NOMO-1 treated with dmso at 0.1 percent for 144 hours (cell line): ENCODE measurements around the gene MAN1C1.

Experiments
- DNase-seq: peaks from one replicate; lab custom pipeline; 2025; ENCODE audit not compliant: unreplicated experiment; lab: John Stamatoyannopoulos, UW

MAN1C1 gene

GRCh38 chr1:25796811-25797458 is 180.3 kb downstream of the MAN1C1 start:
- peak; percentile 69 for DNase-seq

- no peak for DNase-seq
Measured at GRCh38 chr1:25797939-25798338, 181.3 kb downstream of the MAN1C1 start.

DNA sequence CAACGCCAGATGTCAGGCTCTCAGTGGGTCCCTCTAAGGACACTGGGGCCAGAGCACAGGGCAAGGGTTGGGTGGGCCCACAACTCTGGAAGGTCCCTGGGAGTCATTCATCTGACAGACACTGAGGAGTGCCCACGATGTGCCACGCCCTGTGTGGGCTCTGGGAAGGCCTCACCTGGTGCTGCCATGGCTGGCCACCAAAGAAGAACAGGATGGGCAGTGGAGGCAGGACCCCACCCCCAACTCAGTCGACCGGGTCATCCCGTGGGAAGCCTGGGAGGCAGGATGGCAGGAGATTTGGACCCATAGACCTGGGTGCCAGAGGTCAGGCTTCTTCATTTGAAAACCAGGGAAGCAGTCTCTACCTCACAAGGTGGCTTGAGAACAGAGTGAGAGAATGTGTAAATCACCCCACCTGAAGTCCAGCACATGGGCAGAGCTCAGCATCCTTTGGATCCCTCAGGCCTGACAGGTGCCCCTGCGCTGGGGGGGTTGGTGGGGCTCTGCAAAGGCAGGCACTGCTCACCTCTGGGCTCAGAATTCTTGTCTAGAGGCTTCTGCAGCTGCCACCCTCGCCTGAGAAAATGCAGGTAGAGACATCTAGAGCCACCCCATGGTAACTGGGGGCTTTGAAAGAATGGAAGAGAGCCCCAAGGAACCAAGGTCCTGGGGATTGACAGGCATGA is 182.2 kb downstream of the MAN1C1 start:
- no peak for DNase-seq

GRCh38 chr1:25799352-25799934 is 182.9 kb downstream of the MAN1C1 start:
- no peak for DNase-seq

GRCh38 chr1:25799935-25800702 is 183.5 kb downstream of the MAN1C1 start, which contains the start of gene SELENON:
TSS of gene SELENON (plus strand) at chr1:25800193. CDS start at chr1:25800231, 38 bp downstream.
- DNase-seq = no peak

DNA sequence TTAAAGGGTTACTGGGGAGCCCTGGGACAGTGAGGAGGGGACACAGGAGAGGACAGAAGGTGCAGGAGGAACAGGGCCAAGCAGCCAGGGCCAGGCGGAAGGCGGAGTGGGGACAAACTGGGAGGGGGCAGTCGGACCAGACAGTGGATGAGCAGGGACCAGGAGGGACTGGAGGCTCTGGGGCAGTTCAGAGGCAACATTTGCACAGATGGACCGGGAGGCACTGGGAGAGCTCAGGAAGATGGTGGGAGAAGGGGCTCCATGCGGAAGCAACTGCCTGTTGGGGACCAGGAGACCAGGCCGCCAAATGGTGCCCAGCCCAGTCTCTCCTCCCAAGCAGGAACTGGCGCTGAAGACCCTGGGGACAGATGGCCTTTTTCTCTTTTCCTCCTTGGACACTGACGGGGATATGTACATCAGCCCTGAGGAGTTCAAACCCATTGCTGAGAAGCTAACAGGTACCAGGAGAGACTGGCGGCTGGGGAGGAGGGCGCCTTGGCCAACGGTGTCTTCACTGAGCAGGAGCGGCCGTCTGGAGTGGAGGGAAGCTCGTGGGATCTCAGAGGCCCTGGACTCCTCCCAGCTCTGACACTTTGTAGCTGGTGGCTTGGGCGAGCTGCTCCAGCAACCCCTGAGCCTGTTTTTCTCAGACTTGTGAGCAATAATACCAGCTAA is 184.2 kb downstream of the MAN1C1 start:
- DNase-seq = no peak

DNA sequence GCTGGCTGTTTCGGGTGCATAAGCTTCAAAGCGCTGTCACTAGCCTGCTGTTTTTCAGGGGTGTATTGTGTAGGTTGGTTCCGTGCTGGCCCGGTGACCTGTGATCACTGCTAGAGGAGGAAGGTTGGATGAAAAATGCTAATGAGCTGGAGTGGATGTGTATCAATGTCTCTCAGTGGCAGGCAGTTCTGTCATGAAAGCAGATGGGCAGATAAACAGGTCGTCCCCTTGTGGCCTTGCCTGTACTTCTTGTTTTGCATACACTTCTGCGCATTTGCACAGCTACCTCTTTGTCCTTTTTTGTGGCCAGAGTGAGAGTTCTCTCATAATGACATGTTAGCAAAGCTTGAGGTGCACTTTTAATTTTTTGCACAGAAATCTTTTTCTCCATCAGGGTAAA is 186.3 kb downstream of the MAN1C1 start:
- DNase-seq = no peak

- DNase-seq = no peak
Measured at GRCh38 chr1:25803368-25803767, 186.8 kb downstream of the MAN1C1 start.

DNA sequence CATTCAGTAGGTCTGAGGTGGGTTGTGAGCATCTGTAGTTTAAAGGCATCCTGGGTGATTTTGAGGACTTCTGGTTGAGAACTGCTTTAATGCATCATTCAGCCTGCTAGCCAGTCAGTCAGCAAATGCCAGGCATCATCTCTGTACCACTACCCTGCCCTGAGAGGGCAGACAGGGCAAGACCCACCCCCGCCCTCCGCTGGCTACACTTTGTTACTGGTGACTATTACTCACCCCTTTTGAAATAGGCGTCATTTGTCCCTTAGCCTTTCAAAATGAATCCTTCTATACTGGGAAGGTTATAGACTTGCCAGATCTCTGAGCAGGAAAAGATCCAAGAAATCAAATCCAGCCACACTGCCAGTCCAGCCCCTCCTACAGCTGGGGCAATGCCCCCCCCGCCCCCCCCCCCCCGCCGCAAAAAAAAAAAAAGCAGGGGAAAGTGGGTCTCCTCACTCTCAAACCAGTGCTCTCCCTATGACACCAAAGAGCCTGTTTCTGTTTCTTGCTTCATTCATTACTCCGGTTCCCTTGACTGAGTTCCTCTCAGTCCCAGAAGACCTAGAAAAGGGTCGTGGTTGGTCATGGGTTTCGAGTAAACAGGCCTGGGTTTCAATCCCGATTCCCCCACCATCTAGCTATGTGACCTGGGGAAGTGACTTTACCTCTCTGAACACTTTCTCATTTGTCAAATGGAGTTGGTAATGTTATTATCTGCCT is 187.8 kb downstream of the MAN1C1 start:
- DNase-seq = no peak

- DNase-seq = no peak
Measured at GRCh38 chr1:25804964-25805862, 188.6 kb downstream of the MAN1C1 start.

DNA sequence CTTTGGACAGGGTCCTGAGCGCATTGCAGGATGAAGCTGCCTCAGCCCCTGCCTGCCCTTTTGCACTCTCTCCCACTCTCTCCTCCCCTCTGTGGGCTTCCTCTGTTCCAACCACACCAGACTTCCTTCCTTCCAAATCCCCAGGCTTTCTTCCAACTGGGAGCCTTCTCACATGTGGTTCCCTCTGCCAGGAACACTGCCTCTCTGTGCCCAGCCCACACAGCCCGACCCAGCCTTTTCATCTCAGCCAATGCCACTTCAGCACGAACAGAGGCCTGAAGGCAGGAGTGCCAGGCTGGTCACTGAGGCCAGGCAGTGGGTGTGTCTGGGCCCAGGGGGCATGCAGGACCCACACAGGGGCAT is 189.3 kb downstream of the MAN1C1 start:
- DNase-seq = no peak

- no peak for DNase-seq
Measured at GRCh38 chr1:25806418-25806817, 189.8 kb downstream of the MAN1C1 start.

DNA sequence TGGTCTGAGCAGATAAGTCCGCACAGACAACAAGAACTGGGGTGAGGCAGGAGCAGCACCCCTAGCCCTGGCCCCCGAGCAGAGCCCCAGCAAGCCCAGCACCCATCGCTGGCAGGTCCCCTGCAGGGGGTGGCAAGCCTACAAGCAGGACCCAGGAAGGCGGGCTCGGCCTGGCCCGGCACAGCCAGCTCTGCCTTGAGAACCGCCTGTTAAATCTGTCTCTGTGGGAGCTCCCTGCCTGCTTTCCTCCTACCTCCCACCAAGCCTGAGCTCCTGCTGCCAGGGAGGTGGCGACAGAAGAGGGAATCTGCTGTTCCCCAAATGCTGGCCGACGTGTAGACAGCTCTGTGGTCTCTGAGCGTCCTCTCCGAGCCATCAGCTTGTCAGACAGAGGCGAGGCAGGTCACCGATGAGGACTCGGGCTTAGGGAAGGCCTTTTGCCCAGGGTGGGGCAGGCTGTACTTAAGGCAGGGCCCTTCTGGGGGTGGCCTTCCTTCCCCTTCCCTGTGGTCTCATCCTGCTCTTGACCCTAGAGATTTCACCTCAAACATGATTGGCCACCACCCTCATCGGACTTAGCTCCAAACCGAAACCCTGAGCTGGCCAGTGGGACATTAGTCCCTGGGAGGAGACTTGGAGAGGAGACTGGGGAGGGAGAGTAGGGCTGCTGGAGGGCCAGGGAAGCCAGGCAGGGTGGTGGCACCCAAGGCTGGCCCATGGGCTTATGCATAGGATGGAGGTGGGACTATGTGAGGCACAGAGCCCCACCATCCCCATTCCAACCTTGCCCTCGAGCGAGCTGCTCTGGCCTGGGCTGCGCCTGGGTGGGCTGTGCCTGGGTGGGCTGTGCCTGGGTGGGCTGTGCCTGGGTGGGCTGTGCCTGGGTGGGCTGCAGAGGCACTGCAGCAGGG is 191.1 kb downstream of the MAN1C1 start:
- no peak for DNase-seq

DNA sequence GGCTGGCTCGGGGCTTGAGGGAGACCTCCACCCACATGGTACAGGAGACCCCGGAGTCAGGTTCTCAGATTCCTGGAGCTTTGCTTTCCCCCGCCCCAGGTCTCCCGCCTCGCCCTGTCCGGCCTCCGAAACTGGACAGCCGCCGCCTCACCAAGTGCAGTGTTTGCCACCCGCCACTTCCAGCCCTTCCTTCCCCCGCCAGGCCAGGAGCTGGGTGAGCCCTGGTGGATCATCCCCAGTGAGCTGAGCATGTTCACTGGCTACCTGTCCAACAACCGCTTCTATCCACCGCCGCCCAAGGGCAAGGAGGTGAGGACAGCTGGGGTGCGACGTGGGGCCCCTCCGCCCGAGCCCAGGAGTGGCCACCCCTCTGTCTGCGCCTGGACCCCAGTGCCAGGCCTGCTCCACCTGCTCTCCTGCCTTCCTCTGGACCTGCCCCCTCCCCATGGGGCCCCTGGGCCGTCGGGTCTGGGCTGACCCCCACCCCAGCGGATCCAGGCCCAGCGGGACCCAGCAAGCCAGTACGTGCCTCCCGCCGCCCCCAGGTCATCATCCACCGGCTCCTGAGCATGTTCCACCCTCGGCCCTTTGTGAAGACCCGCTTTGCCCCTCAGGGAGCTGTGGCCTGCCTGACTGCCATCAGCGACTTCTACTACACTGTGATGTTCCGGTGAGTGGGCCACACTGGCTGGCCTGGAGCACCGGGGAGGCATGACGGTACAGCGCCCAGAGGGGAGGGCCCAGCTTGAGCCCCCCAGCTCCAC is 192.1 kb downstream of the MAN1C1 start:
- no peak for DNase-seq

DNA sequence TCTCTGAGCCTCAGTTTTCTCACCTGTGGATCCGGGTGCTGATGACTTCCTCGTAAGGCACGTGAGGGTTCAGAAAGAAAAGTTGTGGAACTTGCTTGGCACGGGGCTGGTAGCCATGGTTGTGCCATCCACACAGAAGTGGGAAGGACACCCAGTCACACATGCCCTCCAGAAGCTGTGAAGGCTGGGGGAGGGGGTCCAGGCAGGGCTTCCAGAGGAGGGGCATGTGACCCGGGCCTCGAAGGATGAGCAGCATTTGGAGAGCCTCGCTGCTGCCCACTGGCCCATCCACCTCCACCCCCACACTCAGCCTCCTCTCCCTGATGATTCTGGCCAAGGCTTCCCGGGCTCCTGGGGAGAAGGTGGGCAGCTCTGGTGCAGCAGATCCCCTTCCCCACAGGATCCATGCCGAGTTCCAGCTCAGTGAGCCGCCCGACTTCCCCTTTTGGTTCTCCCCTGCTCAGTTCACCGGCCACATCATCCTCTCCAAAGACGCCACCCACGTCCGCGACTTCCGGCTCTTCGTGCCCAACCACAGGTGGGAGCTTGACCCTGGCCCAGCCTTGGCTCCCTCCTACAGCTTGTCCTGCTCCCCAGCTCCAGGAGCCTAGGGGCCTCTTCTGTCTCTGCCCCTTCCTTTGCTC is 192.8 kb downstream of the MAN1C1 start:
- peak; percentile 22 for DNase-seq

DNA sequence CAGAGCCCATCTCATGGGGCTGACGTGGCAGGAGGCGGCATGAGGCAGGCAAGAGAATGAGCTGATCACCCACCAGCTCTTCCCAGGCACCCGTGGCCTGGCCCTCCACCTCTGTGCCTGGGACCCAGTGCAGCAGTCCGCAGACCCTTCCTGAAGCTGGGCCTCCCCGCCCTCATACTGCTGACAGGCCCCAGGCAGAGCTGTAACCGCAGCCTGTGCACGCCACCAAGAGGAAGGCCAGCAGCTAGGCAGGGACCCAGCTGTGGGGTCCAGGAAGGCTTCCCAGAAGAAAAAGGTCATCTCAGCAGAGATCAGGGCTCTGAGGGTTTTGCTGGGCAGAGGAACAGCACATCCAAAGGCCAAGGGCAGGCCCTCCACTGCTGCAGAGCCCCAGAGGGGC is 193.3 kb downstream of the MAN1C1 start:
- DNase-seq = no peak
